Neural crest cell (in vitro differentiated cells): ENCODE measurements around the gene GABBR1. TPM values are rescaled to one million over a fixed set of nuclear protein-coding genes. Genes with fewer than 3 reads are reported as not detected.

Experiments
- DNase-seq: peaks from one replicate; pipeline ENCODE4 v3.0.0; 2021; ENCODE audit warnings: low read depth, mixed read lengths, low spot score
- H3K27ac Mint-ChIP-seq: one replicate; pipeline ENCODE4 v1.8.0; 2021; ENCODE audit warnings: mild to moderate bottlenecking, mixed read lengths; ENCODE audit not compliant: unreplicated experiment
- H3K27me3 Mint-ChIP-seq: 2 replicates; pipeline ENCODE4 v1.8.0; 2021; ENCODE audit warnings: low read depth, mild to moderate bottlenecking, mixed read lengths
- H3K36me3 Mint-ChIP-seq: 2 replicates; pipeline ENCODE4 v1.8.0; 2021; ENCODE audit warnings: low read depth, mild to moderate bottlenecking, mixed read lengths
- H3K4me1 Mint-ChIP-seq: 2 replicates; pipeline ENCODE4 v1.8.0; 2021; ENCODE audit warnings: mixed read lengths
- H3K4me3 Mint-ChIP-seq: one replicate; pipeline ENCODE4 v1.8.0; 2021; ENCODE audit warnings: mild to moderate bottlenecking, mixed read lengths
- H3K9me3 Mint-ChIP-seq: 2 replicates; pipeline ENCODE4 v1.8.0; 2021; ENCODE audit warnings: mixed read lengths
- total RNA-seq: library from RNA; stranded (reverse); gene quantifications from 2 replicates; pipeline ENCODE4 v1.2.1, GENCODE V29; 2021
- TF ChIP-seq, protein P1 (sequence below): fragments of 200-600 bp; sonication (generic); conservative IDR thresholded peaks from 2 replicates; pipeline ENCODE4 v1.5.0; 2021; ENCODE audit warnings: antibody characterized with exemption, mild to moderate bottlenecking

The GABBR1 gene
- total RNA-seq, 1 donor from 2014 or later = 79.7 TPM

DNA sequence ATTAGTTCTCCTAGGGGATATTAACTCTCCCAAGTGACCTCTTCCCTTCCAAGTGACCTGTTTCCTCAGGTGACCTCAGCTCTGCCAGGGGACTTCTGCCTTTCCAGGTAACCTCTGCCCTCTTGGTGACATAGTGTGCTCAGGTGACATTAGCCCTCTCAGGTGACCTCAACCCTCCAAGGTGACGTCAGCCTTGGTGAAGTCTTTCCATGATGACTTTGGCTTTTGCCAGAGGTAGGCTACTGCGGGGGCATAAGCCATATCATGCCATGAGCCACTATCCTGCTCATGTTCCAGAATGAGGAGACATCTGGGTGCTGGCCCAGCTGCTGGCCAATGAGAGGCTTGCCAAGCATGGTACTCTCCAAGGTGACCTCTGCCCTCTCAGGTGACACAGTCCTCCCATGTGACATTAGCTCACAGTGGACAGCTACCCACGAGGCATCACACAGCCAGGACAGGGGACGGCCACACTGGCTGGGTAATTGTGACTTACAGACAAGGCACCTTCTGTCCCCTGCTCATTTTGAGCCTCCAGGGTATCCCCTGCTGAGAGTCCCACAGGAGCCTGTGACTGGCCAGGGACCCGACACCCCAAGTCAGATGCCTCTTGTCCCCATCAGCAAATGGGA lies 104.6 kb downstream of the GABBR1 start:
- Mint-ChIP-seq H3K27ac (no peak overlapping the region), H3K9me3 (peaks cover 4% of the 10 kb centered on the region), H3K36me3 (no peaks in the 10 kb centered on the region), H3K27me3 (no peaks in the 10 kb centered on the region), H3K4me3 (no peak overlapping the region), H3K4me1 (no peaks in the 10 kb centered on the region)
- TF ChIP-seq, protein P1, sequence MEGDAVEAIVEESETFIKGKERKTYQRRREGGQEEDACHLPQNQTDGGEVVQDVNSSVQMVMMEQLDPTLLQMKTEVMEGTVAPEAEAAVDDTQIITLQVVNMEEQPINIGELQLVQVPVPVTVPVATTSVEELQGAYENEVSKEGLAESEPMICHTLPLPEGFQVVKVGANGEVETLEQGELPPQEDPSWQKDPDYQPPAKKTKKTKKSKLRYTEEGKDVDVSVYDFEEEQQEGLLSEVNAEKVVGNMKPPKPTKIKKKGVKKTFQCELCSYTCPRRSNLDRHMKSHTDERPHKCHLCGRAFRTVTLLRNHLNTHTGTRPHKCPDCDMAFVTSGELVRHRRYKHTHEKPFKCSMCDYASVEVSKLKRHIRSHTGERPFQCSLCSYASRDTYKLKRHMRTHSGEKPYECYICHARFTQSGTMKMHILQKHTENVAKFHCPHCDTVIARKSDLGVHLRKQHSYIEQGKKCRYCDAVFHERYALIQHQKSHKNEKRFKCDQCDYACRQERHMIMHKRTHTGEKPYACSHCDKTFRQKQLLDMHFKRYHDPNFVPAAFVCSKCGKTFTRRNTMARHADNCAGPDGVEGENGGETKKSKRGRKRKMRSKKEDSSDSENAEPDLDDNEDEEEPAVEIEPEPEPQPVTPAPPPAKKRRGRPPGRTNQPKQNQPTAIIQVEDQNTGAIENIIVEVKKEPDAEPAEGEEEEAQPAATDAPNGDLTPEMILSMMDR = no peak
- DNase-seq = no peak

DNA sequence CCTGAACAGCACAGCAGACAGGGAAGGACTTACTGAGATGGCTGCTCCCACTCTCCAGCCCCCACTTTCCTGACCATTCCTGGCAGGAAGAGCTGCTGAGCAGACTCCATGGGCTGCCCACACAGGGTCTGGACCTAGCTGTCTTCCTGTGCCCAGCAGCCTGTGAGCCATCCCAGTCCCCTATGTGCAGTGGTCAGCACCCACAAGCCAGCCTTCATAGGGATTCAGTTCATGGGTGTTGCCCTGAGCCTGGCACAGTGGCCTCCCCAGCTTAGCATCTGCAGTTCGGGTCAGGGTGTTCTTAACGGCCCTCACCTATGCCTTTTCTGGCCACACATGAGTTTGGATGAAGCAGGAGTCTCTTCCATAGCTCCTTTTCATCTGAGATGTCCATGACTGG lies 105.4 kb downstream of the GABBR1 start:
- Mint-ChIP-seq H3K36me3 (peaks cover 2% of the 10 kb centered on the region), H3K27ac (no peak overlapping the region), H3K4me3 (no peak overlapping the region), H3K27me3 (no peaks in the 10 kb centered on the region), H3K9me3 (peaks cover 7% of the 10 kb centered on the region), H3K4me1 (no peaks in the 10 kb centered on the region)
- TF ChIP-seq, protein P1 = no peak
- DNase-seq = no peak

DNA sequence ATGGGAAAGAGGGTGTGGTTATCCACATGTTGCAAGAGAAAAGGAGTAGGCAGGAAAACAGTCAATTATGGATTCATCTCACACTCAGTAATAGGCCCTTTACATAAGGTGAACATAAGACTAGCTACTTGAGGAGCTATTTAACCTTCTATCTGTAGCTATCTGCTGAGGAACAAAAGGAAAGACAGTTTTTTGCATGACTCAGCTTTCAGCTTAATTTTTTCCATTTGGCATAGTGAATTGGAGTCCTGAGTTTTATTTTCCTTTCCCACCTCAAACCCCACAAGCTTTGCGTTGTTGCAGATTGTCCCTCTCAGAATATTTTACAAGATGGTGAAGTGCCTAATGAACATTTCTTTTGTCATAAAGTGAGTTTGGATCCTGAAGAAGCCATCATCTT lies 105.9 kb downstream of the GABBR1 start:
- H3K4me3 Mint-ChIP-seq = no peak overlapping the region
- H3K27me3 Mint-ChIP-seq = no peaks in the 10 kb centered on the region
- H3K27ac Mint-ChIP-seq = no peak overlapping the region
- H3K4me1 Mint-ChIP-seq = no peaks in the 10 kb centered on the region
- no peak for DNase-seq
- TF ChIP-seq, protein P1 = no peak
- peaks cover 7% of the 10 kb centered on the region for H3K9me3 Mint-ChIP-seq
- H3K36me3 Mint-ChIP-seq = peaks cover 2% of the 10 kb centered on the region

DNA sequence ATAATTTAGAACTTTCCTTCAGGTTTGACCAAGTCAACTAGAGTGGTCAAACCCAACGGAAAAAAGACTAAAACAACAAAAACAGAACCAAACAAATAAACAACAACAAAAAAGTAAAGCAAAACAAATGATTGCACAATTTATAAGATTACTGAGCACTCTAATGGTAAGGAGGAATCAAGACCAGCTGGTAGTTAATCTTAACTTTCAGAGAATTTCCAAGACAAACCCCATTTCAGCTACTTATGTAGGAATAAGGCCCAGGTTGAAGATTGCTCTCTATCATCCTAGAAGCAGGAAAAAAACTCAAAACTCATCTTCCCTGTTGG lies 107.7 kb downstream of the GABBR1 start:
- Mint-ChIP-seq H3K36me3 (peaks cover 5% of the 10 kb centered on the region), H3K4me3 (no peak overlapping the region), H3K4me1 (no peaks in the 10 kb centered on the region), H3K27ac (no peak overlapping the region), H3K27me3 (no peaks in the 10 kb centered on the region), H3K9me3 (peaks cover 7% of the 10 kb centered on the region)
- DNase-seq = no peak
- TF ChIP-seq, protein P1 = no peak

DNA sequence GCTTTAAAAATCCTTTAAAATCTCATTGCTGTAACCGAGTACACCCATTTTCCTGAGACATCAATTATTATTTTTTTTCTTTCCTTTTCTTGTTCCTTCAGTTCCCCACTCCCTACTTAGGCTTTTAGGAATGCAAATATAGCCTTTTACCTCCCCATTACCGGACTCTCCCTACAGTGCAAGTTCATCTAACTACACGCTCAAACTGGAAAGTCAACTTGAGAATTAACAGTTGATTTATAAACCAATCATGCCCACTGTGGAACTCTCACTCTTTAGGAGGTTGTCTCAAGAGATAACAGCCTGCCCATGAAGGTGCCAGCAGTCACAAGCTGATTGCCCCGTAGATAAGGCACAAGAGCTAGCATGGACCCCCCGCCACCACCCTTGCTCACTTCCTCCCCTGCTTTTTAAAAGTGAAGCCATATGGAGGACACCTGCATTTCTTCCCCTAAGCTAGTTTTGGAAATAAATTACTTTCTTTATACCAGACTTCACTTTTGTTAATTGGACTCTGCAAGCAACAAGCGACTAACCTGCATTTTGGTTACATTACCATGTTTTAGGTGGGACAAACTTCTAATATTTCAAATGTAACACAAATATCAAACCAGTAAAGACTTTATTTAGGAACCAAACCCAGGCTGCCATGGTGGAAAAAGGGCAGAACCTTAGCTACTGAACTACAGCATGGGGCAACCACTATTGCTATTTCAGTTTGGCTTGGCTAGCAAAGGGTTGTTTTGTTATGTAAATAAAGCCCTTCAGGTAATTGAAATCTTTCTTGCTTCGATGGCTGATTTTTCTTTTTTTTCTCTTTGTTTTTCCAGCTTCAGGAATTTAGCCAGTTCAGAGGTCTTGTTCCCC lies 108.3 kb downstream of the GABBR1 start:
- no peaks in the 10 kb centered on the region for H3K4me1 Mint-ChIP-seq
- TF ChIP-seq, protein P1 = no peak
- no peak overlapping the region for H3K27ac Mint-ChIP-seq
- H3K4me3 Mint-ChIP-seq = no peak overlapping the region
- no peak for DNase-seq
- no peaks in the 10 kb centered on the region for H3K27me3 Mint-ChIP-seq
- peaks cover 7% of the 10 kb centered on the region for H3K9me3 Mint-ChIP-seq
- H3K36me3 Mint-ChIP-seq = peaks cover 5% of the 10 kb centered on the region
